PC-9 (cell line): Measurements from ENCODE around the gene PTCD3.

Experiments used
- CTCF ChIP-seq: fragments of 200-600 bp; sonication (generic); conservative IDR thresholded peaks from 2 replicates; pipeline ENCODE4 v1.6.1; 2017; ENCODE audit warnings: mixed run types, antibody characterized with exemption, mild to moderate bottlenecking, moderate library complexity
- EZH2 ChIP-seq: fragments of 200-600 bp; sonication (generic); IDR thresholded peaks from 2 replicates; pipeline ENCODE4 v1.8.0; 2017; ENCODE audit warnings: antibody characterized with exemption, low read depth

- TF ChIP-seq CTCF, result no peak
- no peak for TF ChIP-seq EZH2
These were observed 69.8 kb downstream of the PTCD3 start for GRCh38 chr2:86175828-86176227.
